Stimulated activated naive CD8-positive, alpha-beta T cell treated with anti-CD3 and anti-CD28 coated beads, Interleukin-15, Interleukin-2, amounts not matched to agents 100 ng/mL and 50 ng/mL, for 24 hours (primary cell): Measurements from ENCODE around the gene STRN3.
"Not testable (repeated sequence)": the region's sequence is repeated elsewhere in the genome, so short reads cannot be mapped to it uniquely, and the experiment has no call there.

Experiments
- H3K27ac Mint-ChIP-seq: one replicate; pipeline ENCODE4 v1.8.0; 2021; ENCODE audit warnings: mild to moderate bottlenecking, mixed read lengths
- H3K27me3 Mint-ChIP-seq: one replicate; pipeline ENCODE4 v1.8.0; 2021; ENCODE audit warnings: mixed read lengths
- H3K36me3 Mint-ChIP-seq: one replicate; pipeline ENCODE4 v1.8.0; 2021; ENCODE audit warnings: low read depth, mixed read lengths
- H3K4me1 Mint-ChIP-seq: one replicate; pipeline ENCODE4 v1.8.0; 2021; ENCODE audit warnings: low read depth, mixed read lengths
- H3K4me3 Mint-ChIP-seq: one replicate; pipeline ENCODE4 v1.8.0; 2021; ENCODE audit warnings: mild to moderate bottlenecking, mixed read lengths
- H3K9me3 Mint-ChIP-seq: one replicate; pipeline ENCODE4 v1.8.0; 2021; ENCODE audit warnings: mixed read lengths

Gene STRN3

DNA sequence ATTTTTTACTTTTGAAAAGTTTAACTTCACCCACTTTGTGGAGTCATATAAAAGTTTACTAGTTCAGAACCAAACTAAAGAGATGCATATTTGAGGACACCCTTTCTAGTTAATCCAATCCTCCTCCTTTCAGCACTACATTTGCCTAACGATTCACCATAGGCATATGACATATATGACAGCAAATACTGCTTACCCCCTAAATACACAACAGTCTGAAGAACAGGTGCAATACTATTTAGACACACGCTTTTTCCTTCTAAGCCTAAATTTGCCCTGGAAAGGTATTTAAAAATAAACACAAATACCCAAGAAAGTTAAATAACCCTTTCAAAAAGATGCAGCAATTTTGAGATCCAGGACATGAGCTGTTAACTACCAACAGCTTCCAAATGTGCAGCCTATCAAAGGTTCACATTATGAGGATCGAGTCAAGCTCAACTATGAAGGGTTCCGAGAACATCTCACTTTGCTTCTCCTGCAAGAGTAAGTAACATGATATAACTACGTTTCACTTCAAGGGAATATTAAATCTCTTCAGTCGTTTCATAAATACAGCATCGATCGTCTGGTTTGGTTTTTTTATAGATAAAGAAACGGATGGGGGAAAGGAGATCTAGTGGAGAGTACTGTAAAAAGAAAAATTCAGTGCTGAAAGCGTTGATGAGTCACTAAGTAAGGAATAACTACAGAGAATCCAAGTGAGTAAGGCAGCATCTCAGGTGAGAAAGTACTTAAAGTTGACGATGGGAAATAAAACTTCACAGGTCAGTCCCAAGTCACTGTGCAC, 1.4 kb downstream of the STRN3 start:
- Mint-ChIP-seq H3K27me3 (no peaks in the 10 kb centered on the region), H3K4me1 (peaks cover 52% of the 10 kb centered on the region), H3K36me3 (peaks cover 12% of the 10 kb centered on the region), H3K9me3 (no peaks in the 10 kb centered on the region), H3K4me3 (peak overlapping the region; percentile 95), H3K27ac (peak overlapping the region; percentile 88)

GRCh38 chr14:31024010-31024480, 2.1 kb downstream of the STRN3 start:
- no peaks in the 10 kb centered on the region for H3K9me3 Mint-ChIP-seq
- H3K36me3 Mint-ChIP-seq = peaks cover 12% of the 10 kb centered on the region
- H3K4me3 Mint-ChIP-seq = peak overlapping the region; percentile 44
- no peak overlapping the region for H3K27ac Mint-ChIP-seq
- no peaks in the 10 kb centered on the region for H3K27me3 Mint-ChIP-seq
- H3K4me1 Mint-ChIP-seq = peaks cover 47% of the 10 kb centered on the region

GRCh38 chr14:31022386-31022785, 3.8 kb downstream of the STRN3 start:
- no peak overlapping the region for H3K4me3 Mint-ChIP-seq
- H3K27ac Mint-ChIP-seq = no peak overlapping the region
- H3K9me3 Mint-ChIP-seq = no peaks in the 10 kb centered on the region

DNA sequence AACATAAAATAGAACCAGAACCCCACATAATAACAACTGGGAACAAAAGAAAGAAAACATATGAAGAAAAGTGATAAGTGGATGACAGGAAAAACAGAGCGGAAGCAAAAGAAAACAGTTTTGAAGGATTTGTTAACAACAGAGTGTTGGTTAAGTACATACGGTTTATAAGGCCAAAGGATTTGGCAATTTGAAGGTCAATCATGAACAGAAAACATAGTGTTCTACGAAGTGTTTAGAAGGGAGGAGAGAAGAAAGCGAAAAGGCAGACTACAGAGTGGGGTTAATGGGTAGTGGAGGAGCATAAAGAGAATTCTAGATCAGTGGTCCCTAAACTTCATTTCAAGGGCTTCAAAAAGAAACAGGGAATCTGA, 4.6 kb downstream of the STRN3 start:
- no peak overlapping the region for H3K27ac Mint-ChIP-seq
- H3K9me3 Mint-ChIP-seq = no peaks in the 10 kb centered on the region
- H3K4me3 Mint-ChIP-seq = no peak overlapping the region
- H3K4me1 Mint-ChIP-seq = peaks cover 35% of the 10 kb centered on the region
- no peaks in the 10 kb centered on the region for H3K27me3 Mint-ChIP-seq
- H3K36me3 Mint-ChIP-seq = peaks cover 16% of the 10 kb centered on the region

More at GRCh38 chr14:31022386-31022785, 3.8 kb downstream of the STRN3 start:
- Mint-ChIP-seq H3K36me3 (peaks cover 16% of the 10 kb centered on the region), H3K4me1 (peaks cover 42% of the 10 kb centered on the region), H3K27me3 (no peaks in the 10 kb centered on the region)

DNA sequence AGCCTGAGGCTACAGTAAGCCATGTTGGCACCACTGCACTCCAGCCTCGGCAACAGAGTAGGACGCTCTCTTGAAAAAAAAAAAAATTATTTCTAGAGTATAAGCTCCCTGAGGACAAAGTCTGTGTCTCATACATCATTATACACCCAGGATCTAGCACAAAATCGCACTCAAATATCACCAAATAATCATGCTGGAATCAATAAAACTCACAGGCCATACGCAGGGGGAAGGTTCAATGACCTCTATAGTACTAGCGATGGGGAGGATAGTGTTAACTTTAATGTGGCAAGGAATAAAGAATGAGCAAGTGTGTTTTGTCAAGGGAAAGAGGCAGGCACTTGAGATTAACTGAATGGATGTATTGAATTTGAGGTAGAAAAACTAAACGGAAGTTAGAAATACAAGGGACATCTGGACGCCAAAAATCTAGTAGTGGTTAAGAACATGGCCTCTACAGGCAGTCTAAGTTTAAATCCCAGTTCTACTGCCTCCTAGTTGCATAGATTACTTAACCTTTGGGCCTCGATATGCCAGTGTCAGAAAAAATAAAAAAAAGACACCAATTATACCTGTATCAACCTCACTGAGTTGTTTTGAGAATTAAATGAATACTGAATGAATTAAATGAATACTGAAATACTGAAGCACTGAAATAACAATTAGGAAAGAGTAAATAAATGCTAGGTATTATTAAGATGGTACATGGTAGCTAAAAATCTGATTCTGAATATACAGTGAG, 5.2 kb downstream of the STRN3 start:
- H3K4me3 Mint-ChIP-seq = no peak overlapping the region
- H3K36me3 Mint-ChIP-seq = peaks cover 16% of the 10 kb centered on the region
- H3K4me1 Mint-ChIP-seq = peaks cover 35% of the 10 kb centered on the region

GRCh38 chr14:31018057-31018645, 8.0 kb downstream of the STRN3 start:
- Mint-ChIP-seq H3K36me3 (peaks cover 18% of the 10 kb centered on the region), H3K27me3 (no peaks in the 10 kb centered on the region), H3K4me1 (peaks cover 17% of the 10 kb centered on the region), H3K9me3 (no peaks in the 10 kb centered on the region), H3K4me3 (no peak overlapping the region), H3K27ac (no peak overlapping the region)

More for the DNA sequence above, 5.2 kb downstream of the STRN3 start:
- no peaks in the 10 kb centered on the region for H3K9me3 Mint-ChIP-seq
- no peak overlapping the region for H3K27ac Mint-ChIP-seq
- H3K27me3 Mint-ChIP-seq = no peaks in the 10 kb centered on the region

- H3K27ac Mint-ChIP-seq = no peak overlapping the region
- no peak overlapping the region for H3K4me3 Mint-ChIP-seq
- H3K4me1 Mint-ChIP-seq = peaks cover 5% of the 10 kb centered on the region
- H3K36me3 Mint-ChIP-seq = peaks cover 19% of the 10 kb centered on the region
- H3K27me3 Mint-ChIP-seq = no peaks in the 10 kb centered on the region
- H3K9me3 Mint-ChIP-seq = no peaks in the 10 kb centered on the region
Observed at GRCh38 chr14:31013841-31014240, 12.3 kb downstream of the STRN3 start.

- H3K27ac Mint-ChIP-seq = no peak overlapping the region
- H3K36me3 Mint-ChIP-seq = peaks cover 26% of the 10 kb centered on the region
- no peaks in the 10 kb centered on the region for H3K27me3 Mint-ChIP-seq
- H3K4me1 Mint-ChIP-seq = no peaks in the 10 kb centered on the region
- no peaks in the 10 kb centered on the region for H3K9me3 Mint-ChIP-seq
- H3K4me3 Mint-ChIP-seq = no peak overlapping the region
Observed at GRCh38 chr14:31010935-31011334, 15.2 kb downstream of the STRN3 start.

- Mint-ChIP-seq H3K36me3 (peaks cover 32% of the 10 kb centered on the region), H3K27me3 (no peaks in the 10 kb centered on the region), H3K9me3 (no peaks in the 10 kb centered on the region), H3K4me1 (no peaks in the 10 kb centered on the region), H3K4me3 (no peak overlapping the region), H3K27ac (no peak overlapping the region)
Observed at GRCh38 chr14:31009836-31010574, 16.2 kb downstream of the STRN3 start.

- Mint-ChIP-seq H3K27ac (no peak overlapping the region), H3K4me1 (peaks cover 4% of the 10 kb centered on the region), H3K4me3 (no peak overlapping the region), H3K9me3 (no peaks in the 10 kb centered on the region), H3K27me3 (no peaks in the 10 kb centered on the region), H3K36me3 (peaks cover 29% of the 10 kb centered on the region)
Observed at GRCh38 chr14:31006703-31007102, 19.5 kb downstream of the STRN3 start.

DNA sequence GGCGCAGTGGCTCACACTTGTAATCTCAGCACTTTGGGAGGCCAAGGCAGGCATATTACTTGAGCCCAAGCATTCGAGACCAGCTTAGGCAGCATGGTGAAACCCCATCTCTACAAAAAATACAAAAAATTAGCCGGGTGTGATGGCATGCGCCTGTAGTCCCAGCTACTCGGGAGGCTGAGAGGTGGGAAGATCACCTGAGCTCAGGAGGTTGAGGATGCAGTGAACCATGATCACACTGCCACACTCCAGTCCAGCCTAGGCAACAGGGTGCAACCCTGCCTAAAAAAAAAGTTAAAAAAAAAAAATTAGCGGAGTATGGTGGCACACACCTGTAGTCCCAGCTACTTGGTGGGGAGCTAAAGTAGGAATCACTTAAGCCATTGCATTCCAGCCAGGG, 22.2 kb downstream of the STRN3 start:
- H3K4me1 Mint-ChIP-seq, H3K27ac Mint-ChIP-seq, H3K4me3 Mint-ChIP-seq, H3K27me3 Mint-ChIP-seq, H3K9me3 Mint-ChIP-seq: not testable (repeated sequence)
- H3K36me3 Mint-ChIP-seq = peaks cover 55% of the 10 kb centered on the region

DNA sequence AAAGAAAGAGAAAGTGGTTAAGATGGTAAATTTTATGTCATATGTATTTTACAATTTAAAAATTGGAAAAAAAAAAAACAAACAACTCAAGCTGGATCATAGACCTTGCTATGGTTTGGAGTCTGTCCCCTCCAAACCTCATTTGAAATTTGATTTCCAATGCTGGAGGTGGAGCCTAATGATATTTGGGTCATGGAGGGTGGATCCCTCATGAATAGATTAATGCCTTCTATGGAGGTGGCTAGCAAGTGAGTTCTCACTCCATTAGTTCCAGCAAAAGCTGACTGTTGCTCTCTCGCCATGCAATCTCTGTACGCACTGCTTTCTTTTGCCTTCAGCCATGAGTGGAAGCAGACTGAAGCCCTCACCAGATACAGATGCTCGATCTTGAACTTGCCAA, 22.9 kb downstream of the STRN3 start:
- Mint-ChIP-seq H3K4me3 (no peak overlapping the region), H3K4me1 (peaks cover 12% of the 10 kb centered on the region), H3K27me3 (no peaks in the 10 kb centered on the region), H3K9me3 (peaks cover 4% of the 10 kb centered on the region), H3K36me3 (peaks cover 62% of the 10 kb centered on the region), H3K27ac (no peak overlapping the region)

- H3K4me3 Mint-ChIP-seq = no peak overlapping the region
- H3K4me1 Mint-ChIP-seq = peaks cover 24% of the 10 kb centered on the region
- H3K9me3 Mint-ChIP-seq = peaks cover 8% of the 10 kb centered on the region
- peaks cover 61% of the 10 kb centered on the region for H3K36me3 Mint-ChIP-seq
- H3K27ac Mint-ChIP-seq = no peak overlapping the region
- H3K27me3 Mint-ChIP-seq = no peaks in the 10 kb centered on the region
Observed at GRCh38 chr14:31001339-31001658, 24.9 kb downstream of the STRN3 start.

DNA sequence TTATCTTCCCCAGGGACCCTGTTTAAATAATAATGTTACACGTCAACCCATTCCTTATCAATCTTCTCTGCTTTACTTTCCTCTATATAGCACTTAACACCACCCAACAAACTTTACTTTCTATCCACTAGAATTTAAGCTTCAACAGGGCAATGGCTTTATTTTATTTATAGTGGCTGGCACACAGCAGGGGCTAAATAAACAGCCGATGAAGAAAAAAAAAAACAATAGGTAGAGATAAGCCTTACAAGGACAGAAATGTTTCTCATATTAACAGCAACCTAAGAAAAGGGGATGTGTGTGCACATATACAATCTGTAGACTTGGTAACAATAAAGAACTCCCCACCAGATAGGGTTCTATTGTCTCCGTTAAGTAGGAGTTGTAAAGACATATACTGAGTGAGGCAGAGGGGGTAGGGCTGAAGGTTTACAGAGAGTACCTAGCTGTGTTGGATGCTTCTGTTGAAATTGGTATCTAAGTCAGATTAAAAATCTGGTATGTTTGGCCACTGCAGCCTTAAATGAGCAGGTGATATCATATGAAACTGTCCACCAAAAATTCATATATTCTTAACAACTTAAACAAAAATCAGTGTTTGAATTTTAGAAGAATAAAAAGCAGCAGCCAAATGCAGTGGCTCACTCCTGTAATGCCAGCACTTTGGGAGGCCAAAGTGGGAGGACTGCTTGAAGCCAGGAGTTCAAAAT, 25.4 kb downstream of the STRN3 start:
- Mint-ChIP-seq H3K4me3 (no peak overlapping the region), H3K4me1 (peaks cover 29% of the 10 kb centered on the region), H3K27me3 (no peaks in the 10 kb centered on the region), H3K36me3 (peaks cover 61% of the 10 kb centered on the region), H3K9me3 (peaks cover 8% of the 10 kb centered on the region), H3K27ac (no peak overlapping the region)
